Muscle layer of colon (tissue), 2 donors: ENCODE data around the gene KAZN.
A peak's percentile ranks its signal among the peaks of the same experiment; 100 is the strongest.
"Not testable (repeated sequence)": the region's sequence is repeated elsewhere in the genome, so short reads cannot be mapped to it uniquely, and the experiment has no call there.

ENCODE experiments used
- H3K27ac ChIP-seq: one replicate; pipeline ENCODE4 v1.7.0; 2013; ENCODE audit warnings: low read depth, mild to moderate bottlenecking, low read length, moderate library complexity
- H3K27me3 ChIP-seq, 2 donors: one replicate each; pipeline ENCODE4 v1.7.0; 2013; ENCODE audit warnings: low read length in 2 of 2, mild to moderate bottlenecking in 2 of 2; ENCODE audit not compliant: insufficient read depth in 2 of 2, control insufficient read depth in 1 of 2
- H3K36me3 ChIP-seq: one replicate; pipeline ENCODE4 v1.7.0; 2013; ENCODE audit warnings: mild to moderate bottlenecking, low read length; ENCODE audit not compliant: insufficient read depth
- H3K4me1 ChIP-seq: one replicate; pipeline ENCODE4 v1.7.0; 2013; ENCODE audit warnings: mild to moderate bottlenecking, low read length; ENCODE audit not compliant: insufficient read depth
- H3K4me3 ChIP-seq, 2 donors: one replicate each; pipeline ENCODE4 v1.7.0; 2013; ENCODE audit warnings: low read length in 2 of 2, low read depth in 1 of 2, mild to moderate bottlenecking in 1 of 2, moderate library complexity in 1 of 2
- H3K9ac ChIP-seq: one replicate; pipeline ENCODE4 v1.7.0; 2013; ENCODE audit warnings: low read length
- H3K9me3 ChIP-seq: one replicate; pipeline ENCODE4 v1.7.0; 2013; ENCODE audit warnings: mild to moderate bottlenecking, low read length
- donor health status: abdominal sarcoma.
- donor health status: Adenocarcinoma of cecum.

The KAZN gene

DNA sequence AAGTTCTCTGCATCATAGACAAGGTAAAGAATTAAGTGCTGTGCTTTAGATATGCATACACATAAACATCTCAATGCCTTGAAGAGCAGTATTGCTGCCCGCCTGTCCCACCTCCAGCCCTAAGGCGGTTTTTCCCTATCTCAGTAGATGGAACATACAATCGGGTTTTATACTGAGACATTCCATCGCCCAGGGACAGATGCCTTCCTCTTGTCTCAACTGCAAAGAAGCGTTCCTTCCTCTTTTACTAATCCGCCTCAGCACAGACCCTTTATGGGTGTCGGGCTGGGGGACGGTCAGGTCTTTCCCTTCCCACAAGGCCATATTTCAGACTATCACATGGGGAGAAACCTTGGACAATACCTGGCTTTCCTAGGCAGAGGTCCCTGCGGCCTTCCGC, 537.1 kb downstream of the KAZN start:
- not testable (repeated sequence) for H3K4me1 ChIP-seq, H3K27me3 ChIP-seq, H3K9me3 ChIP-seq, H3K27ac ChIP-seq, H3K4me3 ChIP-seq, H3K9ac ChIP-seq, H3K36me3 ChIP-seq

DNA sequence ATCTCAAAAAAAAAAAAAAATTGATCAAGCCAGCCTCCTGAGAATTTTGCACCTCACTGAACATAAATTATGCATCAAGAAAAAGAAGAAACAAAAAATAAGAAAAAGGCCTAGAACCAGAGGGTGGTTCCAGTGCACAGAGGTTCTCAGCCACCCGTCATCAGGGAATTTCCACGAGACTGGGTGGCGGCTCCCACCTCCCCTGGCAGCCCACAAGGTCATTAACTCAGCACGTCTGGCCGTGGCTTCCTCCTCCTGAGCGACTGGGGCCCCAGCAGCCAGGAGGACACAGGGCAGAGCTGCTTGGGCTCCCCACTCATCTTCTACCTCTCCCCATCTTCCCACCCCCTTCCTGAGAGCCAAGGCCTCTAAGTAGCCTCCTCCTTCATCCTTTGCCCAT, 539.3 kb downstream of the KAZN start:
- no peak overlapping the region for H3K27ac ChIP-seq
- H3K9ac ChIP-seq = no peak overlapping the region
- H3K27me3 ChIP-seq = no peaks in the 10 kb centered on the region
- H3K4me3 ChIP-seq = no peak overlapping the region
- no peaks in the 10 kb centered on the region for H3K4me1 ChIP-seq
- H3K36me3 ChIP-seq = no peaks in the 10 kb centered on the region
- H3K9me3 ChIP-seq = no peaks in the 10 kb centered on the region

DNA sequence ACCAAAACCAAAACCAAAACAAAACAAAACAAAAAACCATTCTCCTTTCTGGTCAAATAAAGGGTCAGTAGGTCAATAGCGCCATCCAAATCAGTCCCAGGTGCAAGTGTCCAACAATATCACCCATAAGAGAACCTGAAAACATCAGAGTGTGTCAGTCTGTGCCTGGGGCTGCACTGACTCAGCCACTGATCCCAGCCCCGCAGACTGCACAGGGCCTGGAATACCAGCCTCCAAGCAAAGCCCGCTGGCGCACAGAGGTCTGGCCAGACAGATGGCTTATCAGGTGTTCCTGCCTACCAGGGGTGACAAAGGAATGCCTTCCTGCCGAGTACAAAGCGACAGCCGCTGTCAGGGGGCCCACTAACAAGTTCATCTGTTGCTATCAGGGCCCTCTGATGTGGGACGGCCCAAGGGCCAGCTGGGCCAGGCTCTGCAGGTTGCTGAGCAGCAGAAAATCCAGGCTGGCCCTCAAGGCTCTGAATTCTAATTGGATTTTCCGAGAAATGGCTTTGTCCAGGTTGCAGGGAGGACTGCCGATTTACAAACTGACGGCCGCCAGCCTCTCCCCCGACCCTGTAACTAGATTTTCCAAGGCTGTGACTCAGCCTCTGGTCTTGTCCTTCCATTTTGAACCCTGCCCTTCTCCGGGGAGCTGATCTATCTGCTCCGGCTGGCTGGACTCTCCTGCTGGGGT, 541.3 kb downstream of the KAZN start:
- no peak overlapping the region for H3K27ac ChIP-seq
- H3K9me3 ChIP-seq = no peaks in the 10 kb centered on the region
- H3K4me3 ChIP-seq = no peak overlapping the region
- no peak overlapping the region for H3K9ac ChIP-seq
- H3K36me3 ChIP-seq = no peaks in the 10 kb centered on the region
- H3K27me3 ChIP-seq = no peaks in the 10 kb centered on the region
- H3K4me1 ChIP-seq = no peaks in the 10 kb centered on the region

DNA sequence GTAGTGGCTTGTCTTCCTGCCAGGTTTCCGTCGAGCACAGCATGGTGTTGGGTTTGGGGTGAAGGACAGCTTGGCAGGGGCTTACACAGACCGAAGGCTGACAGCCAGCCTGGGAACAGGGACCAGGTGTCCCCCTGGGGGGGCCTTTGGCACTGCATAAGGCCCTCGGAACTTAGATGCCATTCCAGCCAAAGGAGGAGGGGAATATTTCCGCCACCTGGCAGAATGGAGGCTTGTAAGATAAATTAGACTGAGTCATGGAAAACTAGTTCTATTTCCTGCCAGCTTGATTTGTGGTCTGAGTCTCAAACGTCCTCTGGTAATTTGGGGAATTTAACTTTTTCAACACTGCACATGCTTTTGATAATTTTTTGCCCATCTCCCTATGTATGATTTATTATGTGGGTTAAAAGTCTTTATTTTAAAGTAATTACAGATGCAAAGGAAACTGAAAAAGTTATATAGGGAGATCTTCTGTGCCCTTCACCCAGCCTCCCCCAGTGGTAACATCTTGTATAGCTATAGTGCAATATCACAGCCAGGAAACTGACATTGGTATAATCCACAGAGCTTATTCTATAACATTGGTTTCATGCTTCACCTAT, 543.6 kb downstream of the KAZN start:
- no peaks in the 10 kb centered on the region for H3K27me3 ChIP-seq
- peaks cover 17% of the 10 kb centered on the region for H3K4me1 ChIP-seq
- no peak overlapping the region for H3K9ac ChIP-seq
- H3K4me3 ChIP-seq = no peak overlapping the region
- H3K9me3 ChIP-seq = no peaks in the 10 kb centered on the region
- H3K27ac ChIP-seq = no peak overlapping the region
- no peaks in the 10 kb centered on the region for H3K36me3 ChIP-seq

DNA sequence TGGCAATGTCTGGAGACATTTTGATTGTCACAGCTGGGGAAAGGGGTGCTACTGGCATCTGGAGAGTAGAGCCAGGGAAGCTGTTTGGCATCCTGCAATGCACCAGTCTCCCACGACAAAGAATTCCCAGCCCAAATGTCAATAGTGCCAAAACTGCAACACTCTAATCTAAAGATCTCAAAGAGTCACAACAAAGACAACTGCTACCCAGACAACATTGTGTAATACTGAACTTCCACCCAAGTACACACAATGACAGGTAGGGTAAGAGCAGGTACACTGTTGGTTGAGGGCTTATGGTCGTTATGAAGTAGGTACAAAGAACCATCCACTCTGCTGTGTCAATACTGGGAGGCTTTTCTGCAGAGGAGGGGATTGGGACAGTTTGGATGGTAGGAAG, 546.8 kb downstream of the KAZN start:
- Histone ChIP-seq H3K36me3 (no peaks in the 10 kb centered on the region), H3K4me3 (no peak overlapping the region), H3K9ac (no peak overlapping the region), H3K27me3 (no peaks in the 10 kb centered on the region), H3K9me3 (no peaks in the 10 kb centered on the region), H3K4me1 (peaks cover 20% of the 10 kb centered on the region), H3K27ac (no peak overlapping the region)

DNA sequence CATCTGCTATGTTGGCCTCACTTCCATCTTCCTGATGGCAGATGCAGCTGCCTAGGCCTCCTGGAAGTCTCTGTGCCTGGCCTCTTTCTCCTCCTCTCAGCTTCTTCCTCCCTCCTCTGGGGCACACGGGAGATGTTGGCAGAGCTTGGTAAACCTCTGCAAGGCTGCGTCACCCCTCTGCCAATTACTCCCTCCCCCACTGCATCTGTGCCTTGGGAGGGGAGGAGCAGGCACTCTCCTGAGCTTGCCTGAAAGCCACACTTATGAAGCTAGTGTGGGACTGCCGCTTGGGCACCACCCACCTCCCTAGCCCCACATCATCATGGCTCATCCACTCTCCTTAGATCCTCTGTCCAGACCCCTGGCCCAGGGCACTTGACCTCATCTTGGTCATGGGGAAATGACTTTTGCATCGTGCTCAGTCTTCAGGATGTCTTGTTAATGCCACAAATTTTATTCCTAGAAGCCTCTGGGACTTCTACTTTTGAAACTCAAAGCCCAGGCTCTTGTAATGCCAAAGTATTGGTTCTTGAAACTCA, 547.7 kb downstream of the KAZN start:
- Histone ChIP-seq H3K4me1 (peaks cover 21% of the 10 kb centered on the region), H3K9me3 (no peaks in the 10 kb centered on the region), H3K27ac (peak overlapping the region; percentile 10), H3K9ac (no peak overlapping the region), H3K4me3 (no peak overlapping the region), H3K36me3 (no peaks in the 10 kb centered on the region), H3K27me3 (no peaks in the 10 kb centered on the region)

DNA sequence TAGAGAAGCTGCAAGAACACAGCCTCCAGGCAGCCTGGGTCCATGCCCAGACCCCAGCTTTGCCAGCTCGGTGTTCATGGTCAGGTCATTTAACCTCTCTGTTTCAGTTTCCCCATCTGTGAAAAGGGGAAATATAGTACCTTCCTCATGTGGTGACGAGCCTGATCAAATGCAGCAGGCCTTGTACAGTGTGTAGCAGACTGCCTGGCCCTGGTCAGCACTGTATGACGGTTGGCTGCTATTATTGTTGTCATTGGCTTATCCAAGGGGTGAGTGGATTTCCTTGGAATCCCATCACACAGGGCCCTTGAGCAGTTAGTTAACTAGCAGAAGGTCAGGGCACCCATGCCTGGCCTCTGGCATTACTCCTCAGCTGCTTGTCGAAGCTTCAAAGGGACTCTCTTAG, 548.5 kb downstream of the KAZN start:
- H3K9me3 ChIP-seq = no peaks in the 10 kb centered on the region
- H3K27me3 ChIP-seq = no peaks in the 10 kb centered on the region
- H3K4me1 ChIP-seq = peaks cover 29% of the 10 kb centered on the region
- no peak overlapping the region for H3K27ac ChIP-seq
- H3K36me3 ChIP-seq = no peaks in the 10 kb centered on the region
- no peak overlapping the region for H3K4me3 ChIP-seq
- no peak overlapping the region for H3K9ac ChIP-seq

DNA sequence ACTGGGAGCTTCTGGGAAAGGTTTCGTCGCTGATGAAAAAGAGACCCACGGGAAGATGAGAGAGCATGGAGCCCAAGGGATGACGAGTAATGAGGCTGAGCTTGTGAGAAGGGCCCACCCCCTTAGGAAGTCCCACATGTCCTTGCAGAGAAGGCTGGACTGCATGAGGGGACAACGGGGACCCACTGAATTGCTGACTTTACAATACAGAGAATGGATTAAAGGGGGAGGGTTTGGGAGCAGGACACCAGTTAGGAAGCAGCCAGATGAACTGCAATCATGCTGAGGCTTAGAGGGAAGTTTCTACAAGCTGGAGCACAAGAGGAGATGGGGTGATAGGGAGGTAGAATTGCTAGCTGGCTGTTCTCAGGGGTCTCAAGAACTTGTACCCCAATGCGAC, 549.5 kb downstream of the KAZN start:
- no peak overlapping the region for H3K9ac ChIP-seq
- no peak overlapping the region for H3K4me3 ChIP-seq
- H3K9me3 ChIP-seq = no peaks in the 10 kb centered on the region
- no peaks in the 10 kb centered on the region for H3K36me3 ChIP-seq
- H3K27me3 ChIP-seq = no peaks in the 10 kb centered on the region
- no peak overlapping the region for H3K27ac ChIP-seq
- H3K4me1 ChIP-seq = peaks cover 32% of the 10 kb centered on the region

DNA sequence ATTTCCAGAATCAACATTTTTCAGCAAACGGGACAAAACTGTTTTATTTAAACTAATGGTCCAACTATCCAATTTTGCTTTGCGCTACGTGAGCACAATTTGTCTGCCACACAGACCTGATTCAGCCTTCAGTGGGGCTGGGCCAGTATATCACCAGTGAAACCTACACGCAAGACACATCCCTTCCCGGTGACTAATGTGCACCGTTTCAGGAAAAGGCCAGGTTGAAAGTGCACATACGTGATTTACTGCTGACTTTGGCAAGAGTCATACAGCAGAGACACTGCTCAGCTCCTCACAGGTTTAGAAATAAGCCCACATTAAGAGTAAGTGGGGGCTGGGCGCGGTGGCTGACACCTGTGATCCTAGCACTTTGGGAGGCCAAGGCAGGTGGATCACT, 550.0 kb downstream of the KAZN start:
- peaks cover 32% of the 10 kb centered on the region for H3K4me1 ChIP-seq
- no peak overlapping the region for H3K4me3 ChIP-seq
- H3K36me3 ChIP-seq = no peaks in the 10 kb centered on the region

DNA sequence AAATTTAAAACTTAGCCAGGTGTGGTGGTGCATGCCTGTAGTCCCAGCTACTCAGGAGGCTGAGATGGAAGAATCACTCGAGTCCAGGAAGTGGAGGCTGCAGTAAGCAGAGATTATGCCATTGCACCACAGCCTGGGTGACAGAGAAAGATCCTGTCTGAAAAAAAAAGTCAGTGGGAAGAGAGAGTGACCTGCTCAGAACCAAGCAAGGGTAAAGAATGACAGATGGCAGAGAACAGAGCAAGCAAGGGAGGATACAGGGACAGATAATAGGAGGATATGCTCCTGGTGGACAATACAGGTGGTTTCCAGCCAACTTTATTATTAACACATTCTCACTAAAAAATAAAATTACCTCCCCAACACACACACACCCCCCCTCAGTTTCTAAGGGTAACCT, 550.5 kb downstream of the KAZN start:
- Histone ChIP-seq H3K4me1 (peaks cover 32% of the 10 kb centered on the region), H3K36me3 (no peaks in the 10 kb centered on the region), H3K27me3 (no peaks in the 10 kb centered on the region), H3K9me3 (no peaks in the 10 kb centered on the region), H3K4me3 (no peak overlapping the region), H3K9ac (no peak overlapping the region), H3K27ac (no peak overlapping the region)

More for the DNA sequence above, 550.0 kb downstream of the KAZN start:
- Histone ChIP-seq H3K9me3 (no peaks in the 10 kb centered on the region), H3K9ac (no peak overlapping the region), H3K27me3 (no peaks in the 10 kb centered on the region), H3K27ac (no peak overlapping the region)

DNA sequence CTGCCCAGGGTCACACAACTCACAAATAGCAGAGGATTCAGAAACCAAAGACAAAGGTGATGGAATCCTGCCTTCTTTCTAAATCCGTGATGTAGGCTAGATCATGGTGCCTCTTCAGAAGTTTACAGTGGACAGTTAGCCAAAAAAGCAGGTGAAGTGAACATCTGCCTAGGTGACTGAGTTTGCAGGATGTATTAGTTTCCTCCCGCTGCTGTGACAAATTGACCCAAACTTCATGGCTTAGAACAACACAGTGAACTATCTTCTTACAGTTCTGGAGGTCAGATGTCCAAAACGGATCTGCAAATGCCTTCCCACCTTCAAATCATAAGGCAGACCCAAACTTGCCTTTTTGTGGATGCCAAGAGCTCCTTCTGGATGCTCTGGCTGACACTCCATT, 551.9 kb downstream of the KAZN start:
- H3K27ac ChIP-seq = no peak overlapping the region
- peaks cover 36% of the 10 kb centered on the region for H3K4me1 ChIP-seq

DNA sequence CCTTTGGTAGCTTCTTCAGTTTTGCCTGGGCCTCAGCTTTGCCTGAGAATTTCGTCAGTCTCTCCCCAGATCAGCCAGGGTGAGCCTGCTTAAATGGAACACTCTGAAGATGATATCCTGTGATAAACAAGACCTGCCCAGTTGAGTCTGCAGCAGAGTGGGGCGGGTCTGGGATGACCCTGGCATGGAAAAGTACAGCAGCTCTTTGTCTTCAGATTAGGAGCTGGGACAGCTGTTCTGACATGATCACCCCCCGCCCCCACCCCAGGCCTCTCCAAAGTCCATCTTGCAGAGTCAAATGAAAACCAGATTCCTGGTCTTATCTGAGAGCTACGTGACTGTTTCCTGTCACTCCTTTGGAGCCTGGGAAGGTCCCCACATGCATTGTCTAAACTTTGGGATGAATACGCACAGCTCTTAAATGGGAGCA, 552.9 kb downstream of the KAZN start:
- Histone ChIP-seq H3K4me1 (peaks cover 36% of the 10 kb centered on the region), H3K27me3 (no peaks in the 10 kb centered on the region), H3K4me3 (no peak overlapping the region), H3K27ac (peak overlapping the region; percentile 95), H3K9ac (no peak overlapping the region), H3K9me3 (no peaks in the 10 kb centered on the region), H3K36me3 (no peaks in the 10 kb centered on the region)

More for the DNA sequence above, 551.9 kb downstream of the KAZN start:
- H3K27me3 ChIP-seq = no peaks in the 10 kb centered on the region
- no peaks in the 10 kb centered on the region for H3K9me3 ChIP-seq
- H3K4me3 ChIP-seq = no peak overlapping the region
- H3K9ac ChIP-seq = no peak overlapping the region
- H3K36me3 ChIP-seq = no peaks in the 10 kb centered on the region
